Ishikawa (cell line): ENCODE results near the gene GRHL3.

ENCODE experiments used
- CEBPB ChIP-seq: IDR thresholded peaks from 2 replicates; pipeline ENCODE4 v1.6.1; 2012
- CREB1 ChIP-seq: IDR thresholded peaks from 2 replicates; pipeline ENCODE4 v1.6.1; 2012; ENCODE audit warnings: low read depth
- EGR1 ChIP-seq: IDR thresholded peaks from 2 replicates; pipeline ENCODE4 v1.6.1; 2012
- EP300 ChIP-seq: IDR thresholded peaks from 2 replicates; pipeline ENCODE4 v1.6.1; 2012; ENCODE audit warnings: borderline replicate concordance
- FOXM1 ChIP-seq: IDR thresholded peaks from 2 replicates; pipeline ENCODE4 v1.6.1; 2012; ENCODE audit warnings: low read depth, borderline replicate concordance
- NFIC ChIP-seq: IDR thresholded peaks from 2 replicates; pipeline ENCODE4 v1.6.1; 2012
- RAD21 ChIP-seq: IDR thresholded peaks from 2 replicates; pipeline ENCODE4 v1.6.1; 2012; ENCODE audit warnings: low read depth
- TAF1 ChIP-seq: IDR thresholded peaks from 2 replicates; pipeline ENCODE4 v1.6.1; 2012; ENCODE audit warnings: low read depth, mild to moderate bottlenecking
- TCF12 ChIP-seq: IDR thresholded peaks from 2 replicates; pipeline ENCODE4 v1.6.1; 2012; ENCODE audit warnings: low read depth
- TEAD4 ChIP-seq: IDR thresholded peaks from 2 replicates; pipeline ENCODE4 v1.6.1; 2012
- YY1 ChIP-seq: IDR thresholded peaks from 2 replicates; pipeline ENCODE4 v1.6.1; 2012; ENCODE audit warnings: low read depth
- ZBTB7A ChIP-seq: IDR thresholded peaks from 2 replicates; pipeline ENCODE4 v1.6.1; 2012; ENCODE audit warnings: low read depth
- TF ChIP-seq, protein P1 (sequence below): IDR thresholded peaks from 2 replicates; pipeline ENCODE4 v1.6.1; 2012
- TF ChIP-seq, protein P2 (sequence below): IDR thresholded peaks from 2 replicates; pipeline ENCODE4 v1.6.1; 2012
- TF ChIP-seq, protein P3 (sequence below): IDR thresholded peaks from 2 replicates; pipeline ENCODE4 v1.6.1; 2012; ENCODE audit warnings: low read depth, mild to moderate bottlenecking

The GRHL3 gene

GRCh38 chr1:24373710-24374109 lies 54.6 kb downstream of the GRHL3 start:
- no peak for TF ChIP-seq TAF1
- no peak for TF ChIP-seq FOXM1
- TF ChIP-seq CEBPB: no peak
- no peak for TF ChIP-seq ZBTB7A
- TF ChIP-seq, protein P1, sequence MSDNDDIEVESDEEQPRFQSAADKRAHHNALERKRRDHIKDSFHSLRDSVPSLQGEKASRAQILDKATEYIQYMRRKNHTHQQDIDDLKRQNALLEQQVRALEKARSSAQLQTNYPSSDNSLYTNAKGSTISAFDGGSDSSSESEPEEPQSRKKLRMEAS: no peak
- no peak for TF ChIP-seq YY1
- no peak for TF ChIP-seq EGR1
- TF ChIP-seq EP300: no peak
- TF ChIP-seq TEAD4: no peak
- TF ChIP-seq RAD21: no peak

DNA sequence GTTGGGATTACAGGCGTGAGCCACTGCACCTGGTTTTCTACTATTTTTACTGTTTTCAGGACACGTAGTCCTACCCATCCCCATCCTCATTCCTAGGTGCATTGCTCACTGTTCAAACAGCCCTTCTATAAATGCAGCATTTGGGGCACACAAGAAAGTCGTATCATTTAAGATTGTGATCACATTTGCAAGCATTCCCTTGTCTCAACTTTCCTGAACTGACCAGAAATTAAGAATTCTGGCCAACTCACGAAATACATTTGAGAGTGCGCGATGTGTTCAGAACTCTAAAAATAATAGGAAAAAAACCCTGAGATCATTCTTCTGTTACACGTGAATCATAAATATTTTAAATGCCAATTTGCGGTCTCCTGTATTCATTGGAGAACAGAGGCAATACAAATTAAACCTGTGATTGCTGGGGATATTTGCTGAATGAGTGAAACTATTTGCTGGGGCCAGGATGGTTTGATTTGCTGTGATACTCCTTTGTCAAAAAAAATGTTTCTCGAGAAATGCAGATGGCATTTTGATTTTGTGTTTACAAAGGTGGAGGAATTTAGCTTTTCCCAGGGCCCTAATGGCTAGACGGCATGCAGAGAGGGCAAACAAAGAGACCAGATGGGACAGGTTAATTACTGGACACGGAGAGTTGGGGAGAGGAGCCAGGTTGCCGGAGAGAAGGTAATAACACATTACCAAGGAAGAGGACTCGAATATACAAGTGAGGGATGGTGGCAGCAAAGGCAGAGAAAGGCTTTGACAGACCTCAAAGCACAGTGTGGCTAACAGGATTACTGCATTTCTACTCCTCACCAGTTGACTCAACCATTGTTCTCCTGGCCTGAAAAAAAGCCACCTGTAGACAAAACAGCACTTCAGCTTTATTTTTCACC lies 56.0 kb downstream of the GRHL3 start:
- TF ChIP-seq RAD21 (no peak), TAF1 (no peak), NFIC (no peak), CEBPB (no peak), ZBTB7A (no peak), CREB1 (no peak), FOXM1 (no peak), TCF12 (no peak), EP300 (no peak), YY1 (no peak), EGR1 (no peak), TEAD4 (no peak)
- TF ChIP-seq, protein P2, sequence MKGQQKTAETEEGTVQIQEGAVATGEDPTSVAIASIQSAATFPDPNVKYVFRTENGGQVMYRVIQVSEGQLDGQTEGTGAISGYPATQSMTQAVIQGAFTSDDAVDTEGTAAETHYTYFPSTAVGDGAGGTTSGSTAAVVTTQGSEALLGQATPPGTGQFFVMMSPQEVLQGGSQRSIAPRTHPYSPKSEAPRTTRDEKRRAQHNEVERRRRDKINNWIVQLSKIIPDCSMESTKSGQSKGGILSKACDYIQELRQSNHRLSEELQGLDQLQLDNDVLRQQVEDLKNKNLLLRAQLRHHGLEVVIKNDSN: no peak
- TF ChIP-seq, protein P3, sequence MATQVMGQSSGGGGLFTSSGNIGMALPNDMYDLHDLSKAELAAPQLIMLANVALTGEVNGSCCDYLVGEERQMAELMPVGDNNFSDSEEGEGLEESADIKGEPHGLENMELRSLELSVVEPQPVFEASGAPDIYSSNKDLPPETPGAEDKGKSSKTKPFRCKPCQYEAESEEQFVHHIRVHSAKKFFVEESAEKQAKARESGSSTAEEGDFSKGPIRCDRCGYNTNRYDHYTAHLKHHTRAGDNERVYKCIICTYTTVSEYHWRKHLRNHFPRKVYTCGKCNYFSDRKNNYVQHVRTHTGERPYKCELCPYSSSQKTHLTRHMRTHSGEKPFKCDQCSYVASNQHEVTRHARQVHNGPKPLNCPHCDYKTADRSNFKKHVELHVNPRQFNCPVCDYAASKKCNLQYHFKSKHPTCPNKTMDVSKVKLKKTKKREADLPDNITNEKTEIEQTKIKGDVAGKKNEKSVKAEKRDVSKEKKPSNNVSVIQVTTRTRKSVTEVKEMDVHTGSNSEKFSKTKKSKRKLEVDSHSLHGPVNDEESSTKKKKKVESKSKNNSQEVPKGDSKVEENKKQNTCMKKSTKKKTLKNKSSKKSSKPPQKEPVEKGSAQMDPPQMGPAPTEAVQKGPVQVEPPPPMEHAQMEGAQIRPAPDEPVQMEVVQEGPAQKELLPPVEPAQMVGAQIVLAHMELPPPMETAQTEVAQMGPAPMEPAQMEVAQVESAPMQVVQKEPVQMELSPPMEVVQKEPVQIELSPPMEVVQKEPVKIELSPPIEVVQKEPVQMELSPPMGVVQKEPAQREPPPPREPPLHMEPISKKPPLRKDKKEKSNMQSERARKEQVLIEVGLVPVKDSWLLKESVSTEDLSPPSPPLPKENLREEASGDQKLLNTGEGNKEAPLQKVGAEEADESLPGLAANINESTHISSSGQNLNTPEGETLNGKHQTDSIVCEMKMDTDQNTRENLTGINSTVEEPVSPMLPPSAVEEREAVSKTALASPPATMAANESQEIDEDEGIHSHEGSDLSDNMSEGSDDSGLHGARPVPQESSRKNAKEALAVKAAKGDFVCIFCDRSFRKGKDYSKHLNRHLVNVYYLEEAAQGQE: no peak
- TF ChIP-seq, protein P1: no peak

DNA sequence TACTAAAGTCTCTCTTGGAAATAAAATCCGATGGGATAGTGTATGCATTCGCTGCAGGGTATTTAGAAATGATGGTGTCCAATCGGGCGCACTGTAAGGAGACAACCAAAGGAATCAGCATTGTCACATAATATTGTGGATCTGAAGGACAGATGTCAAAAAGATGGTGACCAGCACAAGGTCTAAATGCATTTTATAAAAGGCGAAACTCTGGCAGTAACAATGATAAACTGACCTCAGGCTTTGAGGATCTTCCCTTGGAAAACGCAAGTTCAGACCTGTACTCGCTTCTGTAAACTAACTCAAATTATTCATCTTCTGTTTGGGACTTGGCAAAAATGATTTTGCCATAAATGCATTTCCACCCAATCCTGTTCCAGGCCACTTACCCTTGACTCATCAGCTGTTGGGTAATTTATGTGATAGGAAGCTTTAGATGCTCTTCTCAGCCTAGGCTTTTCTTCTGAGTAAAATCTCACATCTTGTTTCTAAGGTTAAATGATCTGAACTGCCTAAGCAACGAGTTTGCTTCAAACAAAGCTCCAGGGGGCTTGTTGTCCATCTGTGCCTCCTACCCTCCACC lies 60.7 kb downstream of the GRHL3 start:
- no peak for TF ChIP-seq TAF1
- TF ChIP-seq CREB1: no peak
- TF ChIP-seq EP300: no peak
- TF ChIP-seq EGR1: no peak

- TF ChIP-seq, protein P2: no peak
- TF ChIP-seq EP300: no peak
Measured at GRCh38 chr1:24380508-24380907, 61.4 kb downstream of the GRHL3 start.

DNA sequence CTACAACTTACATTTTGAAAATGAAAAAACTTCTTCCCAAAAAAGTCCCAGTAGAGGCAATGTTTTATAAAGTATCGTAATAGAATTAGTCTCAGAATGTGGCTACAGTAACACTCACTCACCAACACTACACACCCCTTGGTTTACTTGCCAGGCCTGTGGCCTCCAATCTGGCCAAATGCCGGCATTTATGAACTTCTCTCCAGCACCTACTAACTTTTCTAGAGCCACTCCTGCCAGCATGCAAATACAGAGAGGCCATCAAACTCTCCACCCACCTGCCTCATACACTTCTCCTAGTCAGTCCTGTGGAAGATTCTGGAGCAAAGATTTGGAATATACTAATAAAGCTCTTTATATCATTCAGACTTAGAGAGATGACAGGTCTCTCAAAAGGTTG lies 62.1 kb downstream of the GRHL3 start:
- TF ChIP-seq RAD21: no peak
- no peak for TF ChIP-seq NFIC
- no peak for TF ChIP-seq FOXM1
- TF ChIP-seq, protein P1: no peak
- no peak for TF ChIP-seq TCF12
- no peak for TF ChIP-seq EGR1
- TF ChIP-seq, protein P3: no peak
- TF ChIP-seq ZBTB7A: no peak
- TF ChIP-seq TAF1: no peak
- TF ChIP-seq EP300: no peak

GRCh38 chr1:24382165-24382577 lies 63.0 kb downstream of the GRHL3 start:
- TF ChIP-seq, protein P1: no peak
- TF ChIP-seq YY1 (no peak), NFIC (no peak), EGR1 (no peak), EP300 (no peak), TAF1 (no peak), FOXM1 (no peak), TEAD4 (no peak), RAD21 (no peak), CEBPB (no peak), TCF12 (no peak), ZBTB7A (no peak)
- TF ChIP-seq, protein P2: no peak
- TF ChIP-seq, protein P3: no peak
